H1 (cell line): ENCODE measurements around the gene TSPAN1. TPM values are rescaled to one million over a fixed set of nuclear protein-coding genes. Genes with fewer than 3 reads are reported as not detected.

Source experiments
- CTCF ChIA-PET: fragments of 300-600 bp; sonication (Branson Sonifier 250); formaldehyde crosslinking; loops from one replicate; lab custom pipeline; 2021; ENCODE audit not compliant: partially characterized antibody; lab: Charles Lee
- POLR2A ChIA-PET: fragments of 300-600 bp; sonication (Branson Sonifier 250); formaldehyde crosslinking; loops from one replicate; lab custom pipeline; 2021; ENCODE audit warnings: inconsistent platforms; ENCODE audit not compliant: partially characterized antibody; lab: Charles Lee
- DNase-seq, 2 experiments: peaks; one replicate each; pipeline versions ENCODE4 v3.0.0 to v3.0.0-alpha.2; 2010 to 2022; ENCODE audit warnings: low spot score in 2 of 2, low read depth in 1 of 2, mixed read lengths in 1 of 2
- FAIRE-seq: peaks from 2 replicates; lab custom pipeline; 2011; peaks lifted over from hg19 to GRCh38; lab: Jason Lieb, UNC
- H2AFZ ChIP-seq: 2 replicates; pipeline ENCODE4 v1.8.1; 2012; ENCODE audit warnings: low read length, inconsistent platforms
- H2AK5ac ChIP-seq: 2 replicates; pipeline ENCODE4 v1.6.1; 2013; ENCODE audit warnings: low read depth, low read length
- H2BK120ac ChIP-seq: replicated peaks from 2 replicates; pipeline ENCODE3; 2013; ENCODE audit warnings: low read depth, low read length, inconsistent platforms
- H2BK12ac ChIP-seq: 2 replicates; pipeline ENCODE4 v1.6.1; 2013; ENCODE audit warnings: low read depth, low read length
- H2BK15ac ChIP-seq: 2 replicates; pipeline ENCODE4 v1.6.1; 2013; ENCODE audit warnings: low read length
- H2BK20ac ChIP-seq: 2 replicates; pipeline ENCODE4 v1.6.1; 2013; ENCODE audit warnings: low read length
- H2BK5ac ChIP-seq: 2 replicates; pipeline ENCODE4 v1.6.1; 2013; ENCODE audit warnings: low read depth, low read length
- H3K14ac ChIP-seq: 2 replicates; pipeline ENCODE4 v1.6.1; 2013; ENCODE audit warnings: inconsistent platforms; ENCODE audit not compliant: insufficient read length
- H3K18ac ChIP-seq: 2 replicates; pipeline ENCODE4 v1.6.1; 2013; ENCODE audit warnings: low read length; ENCODE audit errors: extremely low read depth
- H3K23ac ChIP-seq: 2 replicates; pipeline ENCODE4 v1.6.1; 2013; ENCODE audit warnings: inconsistent platforms; ENCODE audit not compliant: insufficient read length
- H3K23me2 ChIP-seq: 2 replicates; pipeline ENCODE4 v1.6.1; 2013; ENCODE audit warnings: low read depth, low read length
- H3K27ac ChIP-seq: 2 replicates; pipeline ENCODE4 v1.6.1; 2011; ENCODE audit warnings: low read depth, low read length, inconsistent platforms
- H3K27me3 ChIP-seq, 4 experiments: replicated peaks in 1 of 4; 1 replicate in 1 of 4; 2 replicates in 3 of 4; pipeline versions ENCODE4 v1.6.1 to v1.8.1; 2011 to 2013; ENCODE audit warnings: low read length in 3 of 4, mild to moderate bottlenecking in 3 of 4, inconsistent platforms in 2 of 4, mixed read lengths in 2 of 4, moderate library complexity in 1 of 4; ENCODE audit not compliant: control insufficient read depth in 3 of 4, insufficient read depth in 3 of 4; ENCODE audit errors: extremely low read depth in 1 of 4
- H3K36me3 ChIP-seq, 4 experiments: 2 replicates each; pipeline versions ENCODE4 v1.6.1 to v1.8.1; 2011 to 2013; ENCODE audit warnings: mild to moderate bottlenecking in 4 of 4, low read length in 3 of 4, moderate library complexity in 2 of 4, control low read depth in 1 of 4, inconsistent platforms in 1 of 4; ENCODE audit not compliant: insufficient read depth in 4 of 4, control insufficient read depth in 2 of 4
- H3K4ac ChIP-seq: replicated peaks from 2 replicates; pipeline ENCODE3; 2013; ENCODE audit warnings: low read length, low read depth, mixed read lengths, inconsistent platforms; ENCODE audit not compliant: insufficient read length
- H3K4me1 ChIP-seq, 4 experiments: replicated peaks in 1 of 4; 1 replicate in 1 of 4; 2 replicates in 3 of 4; pipeline versions ENCODE4 v1.6.1 to v1.8.1; 2011 to 2013; ENCODE audit warnings: low read length in 3 of 4, inconsistent platforms in 2 of 4, mixed read lengths in 1 of 4; ENCODE audit not compliant: insufficient read depth in 4 of 4, control insufficient read depth in 3 of 4
- H3K4me2 ChIP-seq, 2 experiments: 2 replicates each; pipeline versions ENCODE4 v1.6.1 to v1.8.1; 2011 to 2013; ENCODE audit warnings: low read depth in 2 of 2, low read length in 2 of 2, control low read depth in 1 of 2, inconsistent platforms in 1 of 2, mild to moderate bottlenecking in 1 of 2; ENCODE audit not compliant: insufficient read depth in 1 of 2
- H3K4me3 ChIP-seq, 4 experiments: fragments of 200-600, 300-600 bp in 1 of 4; sonication (generic), shearing (Covaris generic), sonication (Bioruptor Twin) in 1 of 4; 2 replicates each; pipeline versions ENCODE4 v1.5.1 to v1.8.1; 2011 to 2016; ENCODE audit warnings: low read length in 4 of 4, low read depth in 3 of 4, control low read depth in 2 of 4, inconsistent platforms in 2 of 4, mild to moderate bottlenecking in 2 of 4, mixed read lengths in 1 of 4, moderate library complexity in 1 of 4; ENCODE audit not compliant: insufficient read depth in 2 of 4; ENCODE audit errors: extremely low read depth in 1 of 4
- H3K56ac ChIP-seq: replicated peaks from 2 replicates; pipeline ENCODE3; 2013; ENCODE audit warnings: low read depth, mild to moderate bottlenecking, mixed read lengths, low read length, inconsistent platforms; ENCODE audit not compliant: insufficient read length
- H3K79me1 ChIP-seq: 2 replicates; pipeline ENCODE4 v1.6.1; 2013; ENCODE audit warnings: low read depth, low read length, control low read depth
- H3K79me2 ChIP-seq, 2 experiments: 2 replicates each; pipeline versions ENCODE4 v1.6.1 to v1.8.1; 2012 to 2013; ENCODE audit warnings: low read length in 2 of 2, mild to moderate bottlenecking in 2 of 2, inconsistent platforms in 1 of 2; ENCODE audit not compliant: insufficient read depth in 2 of 2, control insufficient read depth in 1 of 2
- H3K9ac ChIP-seq, 4 experiments: replicated peaks in 1 of 4; 1 replicate in 1 of 4; 2 replicates in 3 of 4; pipeline versions ENCODE4 v1.6.1 to v1.8.1; 2011 to 2013; ENCODE audit warnings: low read depth in 3 of 4, low read length in 3 of 4, control low read depth in 2 of 4, mild to moderate bottlenecking in 2 of 4, moderate library complexity in 2 of 4, inconsistent platforms in 1 of 4; ENCODE audit errors: extremely low read depth in 1 of 4
- H3K9me3 ChIP-seq, 2 experiments: 2 replicates each; pipeline versions ENCODE4 v1.6.1 to v1.8.1; 2012 to 2013; ENCODE audit warnings: mild to moderate bottlenecking in 2 of 2, moderate library complexity in 2 of 2, control low read depth in 1 of 2, inconsistent platforms in 1 of 2, low read depth in 1 of 2, low read length in 1 of 2, mixed read lengths in 1 of 2; ENCODE audit not compliant: insufficient read depth in 2 of 2
- H4K20me1 ChIP-seq, 2 experiments: replicated peaks in 1 of 2; 2 replicates each; pipeline versions ENCODE3 to v1.8.1; 2011 to 2013; ENCODE audit warnings: inconsistent platforms in 2 of 2, low read length in 2 of 2, mild to moderate bottlenecking in 1 of 2; ENCODE audit not compliant: insufficient read depth in 2 of 2, control insufficient read depth in 1 of 2
- H4K5ac ChIP-seq: 2 replicates; pipeline ENCODE4 v1.6.1; 2013; ENCODE audit warnings: low read length, low read depth, mixed read lengths, inconsistent platforms; ENCODE audit not compliant: insufficient read length
- H4K8ac ChIP-seq: 2 replicates; pipeline ENCODE4 v1.8.0; 2013; ENCODE audit warnings: mild to moderate bottlenecking, moderate library complexity, low read length, inconsistent platforms; ENCODE audit not compliant: insufficient read depth; ENCODE audit errors: extremely low read depth
- H4K91ac ChIP-seq: replicated peaks from 2 replicates; pipeline ENCODE3; 2013; ENCODE audit warnings: low read length, mixed read lengths, inconsistent platforms; ENCODE audit not compliant: insufficient read length
- ATF2 ChIP-seq: IDR thresholded peaks from 2 replicates; pipeline ENCODE4 v1.6.1; 2012; ENCODE audit warnings: low read length, inconsistent platforms
- CHD1 ChIP-seq: IDR thresholded peaks from 2 replicates; pipeline ENCODE4 v1.6.1; 2012; ENCODE audit warnings: low read depth, low read length, improper control_type of control experiment
- CTCF ChIP-seq, 3 experiments: IDR thresholded peaks; 1 replicate in 2 of 3; 2 replicates in 1 of 3; pipeline versions ENCODE4 v1.5.1 to v1.6.1; 2011; ENCODE audit warnings: low read length in 3 of 3, mild to moderate bottlenecking in 3 of 3, inconsistent platforms in 2 of 3, low read depth in 1 of 3, moderate library complexity in 1 of 3; ENCODE audit not compliant: insufficient read depth in 1 of 3; ENCODE audit errors: control extremely low read depth in 1 of 3
- EZH2 ChIP-seq: fragments of 200-600 bp; sonication (generic); IDR thresholded peaks from 2 replicates; pipeline ENCODE4 v1.7.1; 2012; ENCODE audit warnings: low read depth, mild to moderate bottlenecking, moderate library complexity, low read length, inconsistent platforms; ENCODE audit not compliant: severe bottlenecking
- GTF2F1 ChIP-seq: IDR thresholded peaks from 2 replicates; pipeline ENCODE4 v1.6.1; 2012; ENCODE audit warnings: low read depth, low read length, improper control_type of control experiment, borderline replicate concordance
- NRF1 ChIP-seq: IDR thresholded peaks from 2 replicates; pipeline ENCODE4 v1.6.1; 2011; ENCODE audit warnings: mild to moderate bottlenecking, low read depth, low read length, improper control_type of control experiment
- RNF2 ChIP-seq: fragments of 200-900, 300-1000 bp; sonication (generic); IDR thresholded peaks from 2 replicates; pipeline ENCODE4 v1.7.1; 2016; ENCODE audit warnings: borderline replicate concordance, low read depth, mild to moderate bottlenecking, antibody characterized with exemption, low read length; ENCODE audit not compliant: poor library complexity, severe bottlenecking; ENCODE audit errors: missing control alignments
- SAP30 ChIP-seq: fragments of 300-600 bp; sonication (generic); IDR thresholded peaks from 2 replicates; pipeline ENCODE4 v1.7.1; 2012; ENCODE audit warnings: low read length, moderate library complexity, mild to moderate bottlenecking, inconsistent platforms; ENCODE audit not compliant: insufficient read depth, insufficient replicate concordance
- SIRT6 ChIP-seq: IDR thresholded peaks from one replicate; pipeline ENCODE4 v1.7.1; 2012; ENCODE audit warnings: low read length, inconsistent platforms
- WGBS, 2 experiments: shearing (Covaris generic) in 1 of 2; methylation state at CpG; one replicate each; pipeline versions ENCODE4 v1.1.6 to v1.1.7; 2013 to 2015; ENCODE audit warnings: low lambda C conversion rate in 2 of 2, mixed read lengths in 2 of 2, inconsistent platforms in 1 of 2, low coverage in 1 of 2, missing lambda C conversion rate in 1 of 2; ENCODE audit not compliant: insufficient replicate concordance in 2 of 2, insufficient coverage in 1 of 2, insufficient read length in 1 of 2; ENCODE audit errors: extremely low coverage in 1 of 2, missing lambda C conversion rate in 1 of 2; 5-methylcytosine and 5-hydroxymethylcytosine counted together
- polyA plus RNA-seq, 7 experiments: library from polyadenylated mRNA; depleted of rRNA in 3 of 7; stranded (reverse) in 5 of 7; unstranded in 2 of 7; fragments of >200 nt in 5 of 7; fragments of 200-250 nt in 2 of 7; gene quantifications; 1 replicate in 5 of 7; 2 replicates in 1 of 7; 4 replicates in 1 of 7; pipeline versions ENCODE4 v1.2.1 to v1.2.3, GENCODE V29; 2011 to 2013; ENCODE audit warnings: missing spikeins in 2 of 7, mixed read lengths in 2 of 7
- total RNA-seq: library from RNA; stranded (reverse); fragmentation: NEBNext Ultra II Directional; extraction: Animal tissue kit (Norgen Biotek cat#: 25700); gene quantifications from 2 replicates; pipeline ENCODE4 v1.2.1, GENCODE V29; 2021

Gene TSPAN1
- total and polyA plus RNA-seq, 2 of the 8 experiments (the other 6 are each of a cell fraction or from before 2014, with no cell fraction given), result 0.05 TPM; not detected in 1

GRCh38 chr1:46137916-46138315 is 37.0 kb upstream of the TSPAN1 start:
- Histone ChIP-seq H4K91ac (no peak overlapping the region), H3K23me2 (peaks cover 3% of the 10 kb centered on the region), H3K79me2 (no peaks in the 10 kb centered on the region), H3K27me3 (no peaks in the 10 kb centered on the region), H3K4ac (no peak overlapping the region), H2BK12ac (no peak overlapping the region), H2BK15ac (no peak overlapping the region), H3K4me1 (peaks cover 0 to 8% (median 4%) of the 10 kb centered on the region in 4 experiments; a peak in 4 of 7 replicates), H3K9me3 (no peaks in the 10 kb centered on the region), H3K4me2 (no peak overlapping the region), H2BK20ac (no peak overlapping the region), H3K4me3 (no peak overlapping the region), H3K9ac (no peak overlapping the region), H2BK120ac (no peak overlapping the region), H3K18ac (no peak overlapping the region), H3K36me3 (no peaks in the 10 kb centered on the region), H3K14ac (no peak overlapping the region), H2AFZ (no peak overlapping the region), H3K56ac (no peak overlapping the region), H4K5ac (no peak overlapping the region), H2BK5ac (no peak overlapping the region), H3K79me1 (no peaks in the 10 kb centered on the region), H2AK5ac (no peak overlapping the region), H4K8ac (no peak overlapping the region), H4K20me1 (no peaks in the 10 kb centered on the region), H3K27ac (no peak overlapping the region), H3K23ac (no peak overlapping the region)
- FAIRE-seq (no peak), DNase-seq (no peak)
- WGBS, 2 experiments, result 91% methylated on average over 3 of the region's 3 CpGs; no CpG with 5 or more reads in 1 of the 2 experiments
- ChIA-PET CTCF (interaction anchor here (0.7 kb wide), 1 partner anchor 84 kb away, joined by 3 read pairs; no protein-coding TSS in a partner anchor), POLR2A (interaction anchor here (1.2 to 2.1 kb wide), 2 partner anchors 8 to 13 kb away, joined by 3 to 6 read pairs; no protein-coding TSS in a partner anchor)
- TF ChIP-seq SIRT6 (no peak), RNF2 (no peak), NRF1 (no peak), CTCF (IDR thresholded peaks at IDR 0.05; ENCODE audit: control extremely low read depth in 1 of 3, insufficient read depth in 1 of 3, low read depth in 1 of 3, low read length in 3 of 3) (no peak), ATF2 (no peak), SAP30 (no peak), CHD1 (no peak), GTF2F1 (no peak), EZH2 (no peak)
